GM18870 (cell line): ENCODE results near the gene CDAN1.
"Not testable (repeated sequence)": the region's sequence is repeated elsewhere in the genome, so short reads cannot be mapped to it uniquely, and the experiment has no call there.

Experiments
- ATAC-seq: cut with Tn5 transposase; IDR thresholded peaks from one replicate; pipeline ENCODE4 v1.9.1; 2021; ENCODE audit warnings: moderate library complexity; ENCODE audit not compliant: unreplicated experiment

The CDAN1 gene

GRCh38 chr15:42736793-42737528 is at the start of gene CDAN1:
Gene CDAN1, minus strand, starts transcription at chr15:42737128. Its CDS starts 26 bp downstream, at chr15:42737102.
- ATAC-seq, result peak; percentile 49

GRCh38 chr15:42785569-42785968 is 48.6 kb upstream of the CDAN1 start:
- ATAC-seq, result no peak

- no peak for ATAC-seq
Observed at GRCh38 chr15:42784705-42785104, 47.8 kb upstream of the CDAN1 start.

GRCh38 chr15:42782716-42783115 is 45.8 kb upstream of the CDAN1 start:
- no peak for ATAC-seq

- no peak for ATAC-seq
Observed at GRCh38 chr15:42775416-42775815, 38.5 kb upstream of the CDAN1 start.

GRCh38 chr15:42772901-42773300 is 36.0 kb upstream of the CDAN1 start:
- no peak for ATAC-seq

- no peak for ATAC-seq
Observed at GRCh38 chr15:42772144-42772543, 35.2 kb upstream of the CDAN1 start.

GRCh38 chr15:42766109-42766508 is 29.2 kb upstream of the CDAN1 start:
- not testable (repeated sequence) for ATAC-seq

- ATAC-seq, result not testable (repeated sequence)
Observed at GRCh38 chr15:42764154-42764731, 27.3 kb upstream of the CDAN1 start.

- ATAC-seq, result not testable (repeated sequence)
Observed at GRCh38 chr15:42761813-42762212, 24.9 kb upstream of the CDAN1 start.

GRCh38 chr15:42760759-42761158 is 23.8 kb upstream of the CDAN1 start:
- ATAC-seq, result no peak

GRCh38 chr15:42759093-42759492 is 22.2 kb upstream of the CDAN1 start:
- no peak for ATAC-seq

GRCh38 chr15:42750306-42750705 is 13.4 kb upstream of the CDAN1 start:
- ATAC-seq, result no peak

GRCh38 chr15:42749266-42749665 is 12.3 kb upstream of the CDAN1 start:
- ATAC-seq, result no peak

- no peak for ATAC-seq
Observed at GRCh38 chr15:42744195-42744594, 7.3 kb upstream of the CDAN1 start.

- ATAC-seq, result no peak
Observed at GRCh38 chr15:42742149-42742548, 5.2 kb upstream of the CDAN1 start.

GRCh38 chr15:42741710-42742109 is 4.8 kb upstream of the CDAN1 start:
- no peak for ATAC-seq

- ATAC-seq, result no peak
Observed at GRCh38 chr15:42737529-42738328, 801 bp upstream of the CDAN1 start.

GRCh38 chr15:42736178-42736792 is 643 bp downstream of the CDAN1 start:
- no peak for ATAC-seq

- no peak for ATAC-seq
Observed at GRCh38 chr15:42735382-42736165, 1.4 kb downstream of the CDAN1 start.
